B cell (primary cell): ENCODE measurements around the gene TTC4. TPM values are rescaled to one million over a fixed set of nuclear protein-coding genes. Genes with fewer than 3 reads are reported as not detected.

Experiments
- ATAC-seq: fragments of 200-7000 bp; cut with Tn5 transposase; one replicate; pipeline ENCODE4 v1.10.0; 2021; ENCODE audit warnings: low read depth, mild to moderate bottlenecking, moderate number of reproducible peaks, moderate library complexity
- CTCF ChIA-PET: fragments of 350-600 bp; sonication (Branson Sonifier 250); formaldehyde crosslinking; loops from one replicate; lab custom pipeline; 2021; ENCODE audit warnings: antibody characterized with exemption, inconsistent platforms; lab: Charles Lee
- POLR2A ChIA-PET: fragments of 350-600 bp; sonication (Branson Sonifier 250); formaldehyde crosslinking; loops from one replicate; lab custom pipeline; 2021; ENCODE audit warnings: antibody characterized with exemption; lab: Charles Lee
- DNase-seq: peaks from one replicate; pipeline ENCODE4 v3.0.0; 2013
- H2AFZ ChIP-seq: 2 replicates; pipeline ENCODE4 v1.6.1; 2012; ENCODE audit warnings: mild to moderate bottlenecking, low read depth, low read length; ENCODE audit not compliant: insufficient read depth, poor library complexity, severe bottlenecking
- H3K27ac ChIP-seq, 2 donors: 1 replicate in 1 of 2; 2 replicates in 1 of 2; pipeline ENCODE4 v1.5.1; 2012 to 2013; ENCODE audit warnings: low read length in 2 of 2, mild to moderate bottlenecking in 2 of 2, moderate library complexity in 1 of 2
- H3K27me3 ChIP-seq, 4 experiments: fragments of 200-600 bp in 1 of 4; sonication (generic) in 1 of 4; replicated peaks in 1 of 4; 1 replicate in 2 of 4; 2 replicates in 2 of 4; pipeline versions ENCODE4 v1.6.1 to v1.7.0; 2013 to 2016; ENCODE audit warnings: low read length in 3 of 4, mild to moderate bottlenecking in 2 of 4, mixed read lengths in 1 of 4, moderate library complexity in 1 of 4; ENCODE audit not compliant: insufficient read depth in 4 of 4, control insufficient read depth in 3 of 4; ENCODE audit errors: control extremely low read depth in 1 of 4
- H3K36me3 ChIP-seq, 2 experiments: replicated peaks in 1 of 2; 1 replicate in 1 of 2; 2 replicates in 1 of 2; pipeline versions ENCODE4 v1.6.1 to v1.7.1; 2013; ENCODE audit warnings: low read length in 1 of 2; ENCODE audit not compliant: insufficient read depth in 2 of 2, control insufficient read depth in 1 of 2; ENCODE audit errors: control extremely low read depth in 1 of 2, extremely low read depth in 1 of 2
- H3K4me1 ChIP-seq, 2 donors: fragments of 200-600 bp in 1 of 2; sonication (generic) in 1 of 2; 1 replicate in 1 of 2; 2 replicates in 1 of 2; pipeline versions ENCODE4 v1.5.1 to v1.6.1; 2013 to 2017; ENCODE audit warnings: low read length in 2 of 2; ENCODE audit not compliant: control insufficient read depth in 2 of 2, insufficient read depth in 2 of 2
- H3K4me2 ChIP-seq: replicated peaks from 2 replicates; pipeline ENCODE3; 2012; ENCODE audit warnings: mild to moderate bottlenecking, low read depth, low read length; ENCODE audit not compliant: poor library complexity, severe bottlenecking
- H3K4me3 ChIP-seq, 5 experiments: fragments of 200-600 bp in 1 of 5; sonication (generic) in 1 of 5; 1 replicate in 3 of 5; 2 replicates in 2 of 5; pipeline versions ENCODE4 v1.5.1 to v1.7.0; 2011 to 2016; ENCODE audit warnings: low read length in 4 of 5, mild to moderate bottlenecking in 4 of 5, low read depth in 2 of 5, control low read depth in 1 of 5, moderate library complexity in 1 of 5; ENCODE audit not compliant: insufficient read depth in 1 of 5; ENCODE audit errors: control extremely low read depth in 1 of 5, extremely low read depth in 1 of 5
- H3K79me2 ChIP-seq: fragments of 200-600 bp; sonication (generic); one replicate; pipeline ENCODE4 v1.6.0; 2016; ENCODE audit warnings: low read length; ENCODE audit not compliant: control insufficient read depth, insufficient read depth
- H3K9ac ChIP-seq: fragments of 200-600 bp; sonication (generic); 2 replicates; pipeline ENCODE4 v1.6.1; 2017; ENCODE audit warnings: mild to moderate bottlenecking, low read length, moderate library complexity
- H3K9me3 ChIP-seq, 3 donors: one replicate each; pipeline versions ENCODE4 v1.6.1 to v1.7.1; 2013; ENCODE audit warnings: low read length in 2 of 3; ENCODE audit not compliant: control insufficient read depth in 2 of 3, insufficient read depth in 1 of 3; ENCODE audit errors: control extremely low read depth in 1 of 3
- H4K20me1 ChIP-seq: 2 replicates; pipeline ENCODE4 v1.6.0; 2012; ENCODE audit warnings: mild to moderate bottlenecking, low read length; ENCODE audit not compliant: insufficient read depth, control insufficient read depth, poor library complexity, severe bottlenecking
- H3K27ac Mint-ChIP-seq: one replicate; pipeline ENCODE4 v1.8.0; 2021; ENCODE audit warnings: mixed read lengths
- H3K27me3 Mint-ChIP-seq: one replicate; pipeline ENCODE4 v1.8.0; 2021; ENCODE audit warnings: mixed read lengths
- H3K4me1 Mint-ChIP-seq: one replicate; pipeline ENCODE4 v1.8.0; 2021; ENCODE audit warnings: mixed read lengths
- H3K4me3 Mint-ChIP-seq: one replicate; pipeline ENCODE4 v1.8.0; 2021; ENCODE audit warnings: mixed read lengths
- H3K9me3 Mint-ChIP-seq: one replicate; pipeline ENCODE4 v1.8.0; 2022; ENCODE audit warnings: mixed read lengths; ENCODE audit not compliant: insufficient read depth
- CTCF ChIP-seq: fragments of 200-600 bp; IDR thresholded peaks from one replicate; pipeline ENCODE4 v1.8.0; 2022; ENCODE audit warnings: antibody characterized with exemption, mild to moderate bottlenecking
- EZH2 ChIP-seq: IDR thresholded peaks from 2 replicates; pipeline ENCODE4 v1.6.1; 2012; ENCODE audit warnings: borderline replicate concordance, low read depth, mild to moderate bottlenecking, moderate library complexity, low read length; ENCODE audit not compliant: insufficient read depth, poor library complexity, severe bottlenecking
- WGBS: methylation state at CpG from one replicate; pipeline ENCODE4 v1.1.5; 2013; ENCODE audit warnings: missing lambda C conversion rate; ENCODE audit not compliant: insufficient coverage; 5-methylcytosine and 5-hydroxymethylcytosine counted together
- intact Hi-C: fragments of 100-400 bp; cut with micrococcal nuclease; formaldehyde crosslinking; loops from one replicate; pipeline ENCODE4 v1.10.0; 2022
- polyA plus RNA-seq: library from polyadenylated mRNA; depleted of rRNA; stranded (reverse); fragments of >200 nt; gene quantifications from 2 replicates; pipeline ENCODE4 v1.2.3, GENCODE V29; 2012
- total RNA-seq, 2 donors: library from RNA; stranded (reverse); fragments of 120-200 nt in 1 of 2; gene quantifications; 1 replicate in 1 of 2; 2 replicates in 1 of 2; pipeline versions ENCODE4 v1.2.3 to v1.2.4, GENCODE V29; 2013 to 2022

The TTC4 gene
- total and polyA plus RNA-seq, 2 donors (not counting 1 experiment from before 2014, with no cell fraction given), result 9.9 to 23.9 TPM

GRCh38 chr1:54680387-54680786, 35.3 kb upstream of the TTC4 start:
- Histone ChIP-seq H3K79me2 (no peaks in the 10 kb centered on the region), H3K9me3 (no peaks in the 10 kb centered on the region), H3K4me2 (no peak overlapping the region), H3K27me3 (no peaks in the 10 kb centered on the region), H3K27ac (no peak overlapping the region), H3K4me3 (no peak overlapping the region), H3K9ac (no peak overlapping the region), H3K36me3 (no peaks in the 10 kb centered on the region), H4K20me1 (no peaks in the 10 kb centered on the region), H2AFZ (no peak overlapping the region), H3K4me1 (no peaks in the 10 kb centered on the region)
- DNase-seq (no peak), ATAC-seq (no peak)
- TF ChIP-seq CTCF (no peak), EZH2 (no peak)
- H3K27ac Mint-ChIP-seq, result no peak overlapping the region
- 87% methylated on average over 8 of the region's 8 CpGs for WGBS
- intact Hi-C loops, result no loop called here
- no peak overlapping the region for H3K4me3 Mint-ChIP-seq
- H3K9me3 Mint-ChIP-seq, result no peaks in the 10 kb centered on the region
- POLR2A ChIA-PET, result no interaction called here
- CTCF ChIA-PET, result interaction anchor here (0.6 kb wide), 1 partner anchor 112 kb away, joined by 3 read pairs; no protein-coding TSS in a partner anchor
- no peaks in the 10 kb centered on the region for H3K27me3 Mint-ChIP-seq
- H3K4me1 Mint-ChIP-seq, result no peaks in the 10 kb centered on the region

GRCh38 chr1:54681358-54681757, 34.3 kb upstream of the TTC4 start:
- Histone ChIP-seq H3K4me2 (no peak overlapping the region), H3K36me3 (no peaks in the 10 kb centered on the region), H3K4me3 (no peak overlapping the region), H3K27me3 (no peaks in the 10 kb centered on the region), H3K9ac (no peak overlapping the region), H4K20me1 (no peaks in the 10 kb centered on the region), H3K4me1 (no peaks in the 10 kb centered on the region), H3K79me2 (no peaks in the 10 kb centered on the region), H2AFZ (no peak overlapping the region), H3K27ac (no peak overlapping the region), H3K9me3 (no peaks in the 10 kb centered on the region)
- ATAC-seq, result no peak
- no peak overlapping the region for H3K27ac Mint-ChIP-seq
- DNase-seq, result no peak
- ChIA-PET CTCF (no interaction called here), POLR2A (no interaction called here)
- intact Hi-C loops, result no loop called here
- no peak for TF ChIP-seq EZH2
- no peak for TF ChIP-seq CTCF
- H3K4me1 Mint-ChIP-seq, result no peaks in the 10 kb centered on the region
- no peaks in the 10 kb centered on the region for H3K27me3 Mint-ChIP-seq
- H3K4me3 Mint-ChIP-seq, result no peak overlapping the region
- no peaks in the 10 kb centered on the region for H3K9me3 Mint-ChIP-seq
